ELR (cell line): ENCODE data around the gene VAT1L.

ENCODE experiments used
- DNase-seq: peaks from one replicate; pipeline ENCODE4 v3.0.0-alpha.2; 2015; ENCODE audit warnings: low read depth

VAT1L gene

DNA sequence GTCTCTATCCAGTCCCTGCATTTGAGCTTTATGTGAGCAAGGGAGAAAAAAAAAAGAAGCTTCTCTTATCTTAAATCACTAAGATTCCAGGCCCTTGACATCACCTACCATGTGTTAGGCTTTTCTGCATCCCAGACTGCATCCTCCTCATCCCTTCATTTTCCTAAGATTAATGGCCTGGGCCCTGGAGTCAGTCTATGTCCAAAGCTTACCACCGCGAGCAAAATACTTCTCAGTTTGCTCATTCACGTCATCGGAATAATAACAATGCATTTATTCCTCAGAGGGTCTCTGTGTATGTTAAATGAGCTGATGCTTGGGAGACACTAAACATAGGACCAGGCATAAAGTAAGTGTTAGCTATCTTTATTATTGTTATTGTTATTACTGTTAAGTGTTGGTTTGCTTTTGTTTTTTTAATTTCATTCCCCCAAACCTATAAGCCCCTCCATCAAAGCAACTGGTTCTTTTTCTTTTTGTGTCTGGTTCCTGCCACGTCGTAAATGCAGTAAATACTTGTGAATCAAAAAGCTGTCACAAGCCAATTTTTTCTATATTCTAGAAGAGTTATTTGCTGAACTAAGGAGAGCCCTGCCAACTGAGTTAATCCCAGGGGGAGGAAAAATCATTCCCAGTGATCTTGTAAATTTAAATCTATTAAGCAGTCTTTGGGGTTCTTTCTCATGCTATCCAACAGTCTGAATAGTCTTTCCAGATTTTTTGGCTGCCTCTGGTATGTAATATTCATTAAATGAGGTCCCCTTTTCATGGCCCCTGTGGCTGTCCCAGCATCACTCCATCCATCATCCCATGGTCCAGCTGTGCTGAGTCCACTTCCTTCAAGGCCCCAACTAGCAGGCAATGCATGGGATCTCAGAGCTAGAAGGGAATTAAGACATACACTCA, 46.5 kb downstream of the VAT1L start:
- DNase-seq, result peak; percentile 80

DNA sequence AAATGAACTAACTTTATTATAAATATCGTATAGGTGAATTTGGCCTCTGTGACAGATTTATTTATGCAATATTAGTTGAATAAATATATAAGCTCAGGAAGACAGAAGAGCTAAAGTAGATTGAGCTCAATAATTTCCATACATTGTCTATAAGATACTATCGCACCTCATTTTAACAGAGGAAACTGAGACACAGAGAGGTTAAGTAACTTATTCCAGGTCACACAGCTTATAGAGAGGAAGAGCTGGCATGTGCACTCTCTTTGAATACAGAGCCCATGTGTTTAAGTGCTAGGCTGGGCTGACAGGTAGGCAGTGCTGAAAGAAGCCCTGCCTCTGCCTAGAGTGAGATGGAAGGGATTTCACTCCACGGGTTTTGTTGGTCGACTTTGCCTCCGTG, 48.4 kb downstream of the VAT1L start:
- DNase-seq, result no peak

- DNase-seq, result no peak
These were observed 50.4 kb downstream of the VAT1L start for GRCh38 chr16:77838597-77839255.

- no peak for DNase-seq
These were observed 51.7 kb downstream of the VAT1L start for GRCh38 chr16:77840093-77840492.

DNA sequence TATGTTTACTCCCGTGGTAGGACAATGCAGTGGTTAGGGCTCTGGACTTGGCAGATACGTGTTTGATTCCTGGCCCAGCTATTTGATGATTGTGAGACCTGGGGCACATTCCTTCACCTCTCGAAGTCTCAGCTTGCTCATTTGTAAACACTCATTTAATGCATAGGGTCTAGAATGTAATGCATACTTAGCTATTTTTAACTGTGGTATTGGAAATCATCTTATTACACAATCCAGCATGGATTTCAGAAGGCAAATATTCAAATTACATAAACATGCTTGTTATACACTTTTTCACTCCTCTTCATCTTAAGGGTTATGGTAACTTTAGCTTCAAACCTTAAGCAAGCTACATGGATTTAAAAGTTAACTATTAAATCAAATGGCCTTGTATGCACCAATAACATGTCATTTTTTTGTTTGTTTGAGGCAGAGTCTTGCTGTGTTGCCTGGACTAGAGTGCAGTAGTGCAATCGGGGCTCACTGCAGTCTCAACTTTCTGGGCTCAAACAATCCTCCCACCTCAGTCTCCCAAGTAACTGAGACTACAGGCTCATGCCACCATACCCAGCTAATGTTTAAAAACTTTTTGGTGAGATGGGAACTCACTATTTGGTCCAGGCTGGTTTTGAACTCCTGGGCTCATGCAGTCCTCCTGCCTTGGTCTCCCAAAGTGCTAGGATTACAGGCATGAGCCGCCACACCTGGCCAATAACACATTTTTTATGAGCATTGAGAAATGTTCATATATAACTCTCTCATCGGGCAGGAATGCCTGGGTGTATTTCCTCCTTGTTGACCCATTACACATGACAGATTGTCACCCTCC, 52.5 kb downstream of the VAT1L start:
- peak; percentile 11 for DNase-seq

DNA sequence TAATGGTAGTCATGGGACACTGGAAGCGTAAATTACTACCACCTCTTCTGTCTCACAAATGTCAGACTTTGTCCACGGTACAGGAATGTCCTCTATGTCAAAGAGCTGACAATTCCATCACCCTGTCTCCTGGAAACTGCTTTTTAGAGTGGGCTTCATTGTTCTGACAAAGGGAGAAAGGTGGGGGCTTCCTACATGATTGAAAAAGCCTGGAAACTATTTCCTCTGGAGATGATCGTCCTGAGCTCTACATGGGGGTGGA, 53.1 kb downstream of the VAT1L start:
- DNase-seq, result no peak

DNA sequence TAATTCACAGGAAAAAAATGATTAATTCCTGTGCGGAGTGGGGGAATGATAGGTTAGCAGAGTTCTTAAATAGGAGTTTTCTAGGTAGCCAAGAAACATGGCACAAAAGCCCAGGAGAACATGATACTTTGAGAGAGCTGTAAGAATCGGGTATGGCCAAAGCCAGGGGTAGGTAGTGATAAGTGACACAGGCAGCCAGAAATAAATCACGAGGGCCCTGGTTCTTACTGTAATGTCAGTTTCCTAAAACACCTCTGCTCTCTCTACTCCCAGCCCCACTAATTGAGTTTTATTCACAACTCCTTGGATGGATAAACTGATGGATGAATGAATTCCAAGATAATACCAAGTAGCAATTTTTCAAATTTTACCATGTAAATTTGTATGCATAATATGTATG, 54.1 kb downstream of the VAT1L start:
- DNase-seq, result no peak

- DNase-seq, result no peak
These were observed 55.0 kb downstream of the VAT1L start for GRCh38 chr16:77843405-77843804.

GRCh38 chr16:77844801-77845200, 56.4 kb downstream of the VAT1L start:
- DNase-seq, result no peak

- no peak for DNase-seq
These were observed 61.4 kb downstream of the VAT1L start for GRCh38 chr16:77849646-77850258.

GRCh38 chr16:77850636-77851333, 62.4 kb downstream of the VAT1L start:
- DNase-seq, result peak; percentile 30

DNA sequence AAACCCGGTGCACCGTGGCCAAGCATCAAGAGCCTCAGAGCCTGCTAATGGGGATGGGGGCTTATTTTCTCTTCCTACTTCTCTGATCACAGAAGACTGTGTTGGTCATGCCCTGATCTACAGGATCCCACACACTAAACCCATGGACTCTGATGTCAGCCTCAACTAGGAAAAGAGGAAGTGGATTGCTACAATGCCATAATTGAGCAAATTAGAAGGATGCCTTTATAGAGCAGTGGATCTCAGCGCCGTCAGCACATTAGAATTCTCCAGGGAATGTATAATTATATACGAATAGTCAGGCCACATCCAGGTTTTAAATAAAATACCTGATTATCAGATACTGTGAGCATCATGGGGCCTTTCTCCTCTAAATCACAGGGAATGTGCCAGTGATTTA, 64.8 kb downstream of the VAT1L start:
- DNase-seq, result no peak

DNA sequence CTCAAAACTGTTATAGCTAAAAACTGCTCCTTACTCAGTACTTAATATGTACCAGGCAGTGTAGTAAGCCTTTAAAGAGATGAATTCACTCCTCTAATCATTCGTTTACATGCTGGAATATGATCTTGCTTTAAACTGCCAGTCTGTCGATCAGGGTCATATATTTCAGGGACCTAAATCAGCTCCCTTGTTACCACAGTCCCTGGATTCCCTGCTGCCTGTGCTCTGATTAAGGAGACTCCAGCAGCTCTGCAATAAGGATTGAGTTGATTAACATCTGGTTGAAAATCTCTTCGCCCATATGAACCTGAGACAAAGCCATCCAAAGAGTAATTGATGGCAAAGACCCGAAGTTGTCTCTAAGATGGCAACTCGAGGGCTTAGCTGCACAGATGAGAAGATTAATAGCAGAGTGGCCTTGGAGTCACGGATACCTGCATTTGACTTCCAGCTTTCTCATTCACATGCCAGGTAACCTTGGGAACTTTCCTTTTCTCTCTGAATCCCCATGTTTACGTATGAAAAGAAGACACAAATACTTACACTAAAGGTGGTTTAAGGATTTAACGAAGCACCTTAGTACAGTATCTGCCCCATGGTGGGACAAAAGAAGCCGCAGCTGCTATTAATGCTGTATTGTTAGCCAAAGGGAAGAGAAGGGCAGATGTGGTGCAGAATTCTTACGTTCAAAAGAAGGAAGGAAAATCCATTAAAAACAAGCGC, 68.2 kb downstream of the VAT1L start:
- DNase-seq, result no peak

DNA sequence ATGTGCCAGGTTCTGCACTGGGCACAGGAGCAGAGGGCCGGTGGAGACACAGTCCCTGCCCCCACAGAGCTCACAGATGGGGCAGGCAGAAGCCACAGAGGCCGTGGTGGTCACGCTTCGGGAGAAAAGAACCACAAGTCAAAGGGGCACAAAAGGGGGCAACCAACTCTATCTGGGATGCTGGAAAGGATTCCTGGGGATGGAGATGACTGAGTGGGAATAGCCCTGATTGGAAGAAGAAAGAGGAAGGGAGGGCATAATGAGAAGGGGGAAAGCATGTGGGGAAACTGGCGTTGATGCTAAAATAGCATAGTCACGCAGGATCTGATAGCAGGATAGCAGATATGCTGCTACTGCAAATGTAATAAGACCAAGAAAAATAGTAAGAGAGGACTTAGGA, 69.7 kb downstream of the VAT1L start:
- no peak for DNase-seq

DNA sequence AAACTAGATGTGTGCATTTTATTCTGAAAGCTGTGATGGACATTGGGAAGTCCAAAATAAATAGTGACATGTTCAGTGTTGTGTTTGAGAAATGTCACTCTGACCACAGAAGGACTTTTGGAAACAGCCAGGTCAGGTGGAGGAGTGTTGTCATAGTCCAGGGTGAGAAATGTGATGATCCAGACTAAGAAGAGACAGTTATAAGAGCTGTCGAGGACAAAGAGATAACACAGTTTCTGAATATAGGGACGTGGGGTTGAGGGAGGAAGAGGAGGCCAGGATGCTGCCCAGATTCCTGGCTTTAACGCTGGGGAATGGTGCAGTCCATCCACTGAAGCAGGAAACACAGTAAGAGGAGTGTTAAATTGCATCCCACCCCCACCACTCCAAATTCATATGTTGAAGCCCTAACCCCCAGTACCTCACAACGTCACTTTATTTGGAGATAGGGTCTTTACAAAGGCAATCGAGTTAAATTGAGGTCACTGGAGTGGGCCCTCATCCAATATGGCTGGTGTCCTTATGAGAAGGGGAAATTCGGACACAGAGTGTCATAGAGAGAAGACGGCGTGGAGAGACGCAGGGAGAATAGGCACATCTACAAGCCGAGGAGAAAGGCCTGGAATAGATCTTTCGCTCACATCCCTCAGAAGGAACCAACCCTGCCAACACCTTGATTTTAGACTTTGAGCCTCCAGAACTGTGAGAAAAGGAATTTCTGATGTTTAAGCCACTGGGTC, 71.3 kb downstream of the VAT1L start:
- no peak for DNase-seq

DNA sequence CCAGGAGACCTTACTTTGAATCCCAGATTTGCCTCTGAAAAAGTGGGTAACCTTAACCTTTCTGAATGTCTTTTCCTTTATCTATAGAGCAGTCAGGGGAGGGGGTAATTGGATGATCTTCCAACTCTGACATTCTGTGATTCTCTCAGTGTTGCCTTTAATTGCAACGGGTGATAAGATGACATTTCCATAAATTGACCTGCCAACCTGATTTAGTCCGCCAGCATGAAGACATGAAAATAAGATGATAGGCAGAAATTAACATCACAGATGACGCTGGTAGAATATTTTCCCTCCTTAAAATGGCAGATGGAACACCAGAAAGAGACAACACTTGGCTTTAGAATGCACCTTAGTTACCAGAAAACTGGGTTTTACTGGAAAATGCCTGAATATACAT, 72.6 kb downstream of the VAT1L start:
- DNase-seq, result no peak

- no peak for DNase-seq
These were observed 74.9 kb downstream of the VAT1L start for GRCh38 chr16:77863250-77863649.

- DNase-seq, result no peak
These were observed 78.4 kb downstream of the VAT1L start for GRCh38 chr16:77866752-77867151.

DNA sequence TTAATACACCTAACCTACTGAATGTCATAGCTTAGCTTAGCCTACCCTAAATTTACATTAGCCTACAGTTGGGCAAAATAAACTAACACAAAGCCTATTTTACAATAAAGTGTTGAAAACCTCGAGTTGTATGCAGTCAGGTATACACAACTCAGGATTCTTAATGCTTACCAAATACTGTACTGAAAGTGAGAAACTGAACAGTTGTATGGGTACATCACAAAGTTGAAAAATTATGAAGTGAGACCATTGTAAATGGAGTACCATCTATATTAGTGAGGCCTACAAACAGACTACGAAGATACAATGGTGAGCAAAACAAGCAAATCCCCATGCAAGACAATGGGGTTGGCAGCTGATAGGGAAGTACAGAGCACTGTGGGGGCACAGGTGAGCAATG, 79.7 kb downstream of the VAT1L start:
- no peak for DNase-seq

DNA sequence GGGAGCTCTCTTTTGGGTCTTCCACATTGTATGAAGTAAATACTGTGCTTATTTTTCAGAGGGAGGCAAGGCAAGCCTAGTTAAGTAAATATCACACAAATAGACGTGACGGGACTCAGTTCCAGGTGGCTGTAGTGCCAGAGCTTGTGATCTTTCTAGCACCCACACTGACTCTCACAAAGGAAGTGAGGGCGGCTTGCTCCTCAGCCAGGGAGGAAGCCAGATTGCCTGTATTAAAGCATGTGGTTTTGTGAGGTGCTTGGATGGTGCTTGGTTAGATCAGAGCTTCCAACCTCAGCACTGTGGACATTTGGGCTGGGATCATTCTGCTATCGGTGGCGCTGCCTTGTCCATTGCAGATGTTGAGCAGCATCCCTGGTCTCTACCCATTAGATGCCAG, 80.1 kb downstream of the VAT1L start:
- DNase-seq, result no peak
